Epithelial cell of prostate (primary cell): ENCODE results near the gene NRTN.
"Not testable (repeated sequence)": the region's sequence is repeated elsewhere in the genome, so short reads cannot be mapped to it uniquely, and the experiment has no call there.

Experiments used
- DNase-seq: peaks from one replicate; pipeline ENCODE4 v3.0.0-alpha.2; 2011; ENCODE audit warnings: low read depth, low spot score
- H3K27ac ChIP-seq: fragments of 450-650 bp; 2 replicates; pipeline ENCODE4 v1.5.1; 2017; ENCODE audit warnings: mild to moderate bottlenecking

Gene NRTN, protein sequence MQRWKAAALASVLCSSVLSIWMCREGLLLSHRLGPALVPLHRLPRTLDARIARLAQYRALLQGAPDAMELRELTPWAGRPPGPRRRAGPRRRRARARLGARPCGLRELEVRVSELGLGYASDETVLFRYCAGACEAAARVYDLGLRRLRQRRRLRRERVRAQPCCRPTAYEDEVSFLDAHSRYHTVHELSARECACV

DNA sequence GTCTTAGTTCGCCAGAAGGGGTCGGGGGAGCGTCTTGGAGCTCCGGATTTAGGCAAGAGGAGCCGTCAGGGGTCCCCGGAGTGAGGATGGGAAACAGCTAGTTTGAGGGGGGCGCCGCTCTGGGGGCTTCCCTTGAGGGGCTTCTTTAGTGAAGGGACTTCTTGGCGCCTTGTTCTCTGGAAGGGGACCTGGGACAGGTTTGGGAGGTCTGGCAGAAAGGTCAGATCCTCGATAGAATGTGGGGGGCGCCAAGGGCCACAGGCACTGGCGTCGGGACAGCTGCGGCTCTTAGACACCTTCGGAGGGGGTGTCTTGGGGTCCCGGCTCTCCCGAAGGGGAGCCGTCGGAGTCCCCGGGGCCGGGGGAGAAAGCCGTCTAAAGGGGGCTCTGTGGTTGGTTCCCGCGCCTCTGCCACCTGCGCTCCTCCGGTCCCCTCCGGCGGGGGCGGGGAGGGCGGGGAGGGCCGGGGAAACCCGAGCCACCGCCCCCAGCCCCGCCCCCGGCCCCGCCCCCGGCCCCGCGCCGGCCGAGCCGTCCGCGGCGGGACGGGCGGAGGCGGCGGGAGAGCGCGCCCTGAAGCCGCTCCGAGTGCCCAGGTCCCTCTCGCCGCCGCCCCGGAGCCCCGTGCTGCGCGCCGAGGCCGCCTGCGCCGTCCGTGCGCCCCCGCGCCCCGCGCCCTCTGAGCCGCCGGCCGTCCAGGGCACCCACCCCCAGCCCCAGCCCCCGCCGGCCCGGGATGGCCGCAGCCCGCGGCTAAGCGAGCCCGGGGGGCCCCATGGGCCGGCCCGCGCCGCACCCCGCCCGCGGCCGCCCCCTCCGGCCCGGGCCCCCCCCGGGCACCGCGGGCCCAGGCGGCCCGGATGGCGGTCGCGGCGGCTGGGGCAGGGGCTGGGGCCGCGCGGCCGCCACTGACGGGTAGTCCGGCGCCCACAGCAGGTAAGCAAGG lies at the start of gene NRTN:
TSS of gene NRTN (plus strand) at position 552 of the 946 bp plus-strand sequence. CDS start 19,099 bp downstream, outside the sequence.
- DNase-seq: no peak
- no peak within 1 kb of the TSS for H3K27ac ChIP-seq

DNA sequence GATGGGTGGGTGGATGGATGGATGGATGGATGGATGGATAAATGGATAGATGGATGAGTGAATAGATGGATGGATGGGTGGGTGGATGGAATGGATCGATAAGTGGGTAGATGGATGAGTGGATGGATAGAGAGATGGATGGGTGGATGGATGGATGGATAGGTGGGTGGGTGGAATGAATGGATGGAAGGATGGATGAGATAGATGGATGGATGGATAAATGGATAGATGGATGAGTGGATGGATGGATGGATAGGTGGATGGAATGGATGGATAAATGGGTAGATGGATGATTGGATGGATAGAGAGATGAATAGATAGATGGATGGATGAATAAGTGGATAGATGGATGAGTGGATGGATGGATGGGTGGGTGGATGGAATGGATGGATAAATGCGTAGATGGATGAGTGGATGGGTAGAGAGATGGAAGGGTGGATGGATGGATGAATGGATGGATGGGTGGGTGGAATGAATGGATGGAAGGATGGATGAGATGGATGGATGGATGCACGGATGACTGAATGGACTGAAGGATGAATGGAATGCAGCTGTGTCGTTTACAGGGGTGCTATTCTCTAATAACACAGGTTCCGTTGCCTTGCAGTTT lies 42.2 kb upstream of the NRTN start:
- H3K27ac ChIP-seq: no peak overlapping the region
- DNase-seq: no peak

DNA sequence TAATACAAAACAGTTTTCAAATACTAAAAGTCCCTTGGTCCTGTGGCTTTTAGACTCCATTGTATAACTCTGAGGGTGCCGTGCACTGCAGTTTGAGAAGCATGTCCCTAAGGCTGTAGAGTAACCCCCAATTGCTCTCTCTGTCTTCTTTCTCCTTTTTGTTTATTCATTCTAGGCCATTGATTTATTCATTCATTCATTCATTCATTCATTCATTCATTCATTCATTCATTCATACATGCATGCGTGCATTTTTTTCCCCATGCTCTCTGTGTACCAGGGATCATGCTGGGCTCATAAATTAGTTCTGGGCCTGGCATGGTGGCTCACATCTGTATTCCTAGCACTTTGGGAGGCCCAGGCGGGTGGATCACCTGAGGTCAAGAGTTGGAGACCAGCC lies 39.6 kb upstream of the NRTN start:
- H3K27ac ChIP-seq: no peak overlapping the region
- DNase-seq: no peak

DNA sequence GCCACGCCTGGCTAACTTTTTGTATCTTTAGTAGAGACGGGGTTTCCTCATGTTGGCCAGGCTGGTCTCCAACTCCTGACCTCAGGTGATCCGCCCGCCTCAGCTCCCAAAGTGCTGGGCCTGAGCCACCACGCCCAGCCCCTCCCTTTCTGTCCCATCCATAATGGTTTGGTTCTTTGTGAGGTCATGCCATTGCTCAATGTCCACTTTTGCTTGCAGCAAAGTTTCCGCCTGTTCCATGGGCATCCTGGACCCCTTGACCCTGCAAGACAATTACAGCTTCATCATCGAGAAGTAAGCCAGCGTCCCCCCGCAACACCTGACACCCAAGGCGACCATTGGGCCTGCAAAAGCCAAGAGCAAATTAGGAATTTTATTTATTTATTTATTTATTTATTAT lies 36.9 kb upstream of the NRTN start:
- DNase-seq: no peak
- H3K27ac ChIP-seq: no peak overlapping the region

DNA sequence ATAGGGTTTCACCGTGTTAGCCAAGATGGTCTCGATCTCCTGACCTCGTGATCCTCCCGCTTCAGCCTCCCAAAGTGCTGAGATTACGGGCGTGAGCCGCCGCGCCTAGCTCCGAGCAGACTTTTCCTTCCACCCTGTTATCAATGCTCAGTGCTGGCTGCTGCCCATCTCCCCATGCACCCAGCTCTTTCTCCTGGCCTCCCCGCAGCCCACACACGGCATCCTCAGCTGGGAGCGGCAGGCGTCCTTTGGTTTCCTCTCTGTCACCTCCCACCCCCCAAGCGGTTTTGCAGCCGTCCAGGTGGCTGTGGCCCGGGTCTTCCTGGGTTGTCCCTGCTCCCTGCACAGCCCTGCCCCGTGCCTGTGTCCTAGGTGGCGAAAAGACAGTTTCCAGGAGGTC lies 32.5 kb upstream of the NRTN start:
- H3K27ac ChIP-seq: no peak overlapping the region
- no peak for DNase-seq

DNA sequence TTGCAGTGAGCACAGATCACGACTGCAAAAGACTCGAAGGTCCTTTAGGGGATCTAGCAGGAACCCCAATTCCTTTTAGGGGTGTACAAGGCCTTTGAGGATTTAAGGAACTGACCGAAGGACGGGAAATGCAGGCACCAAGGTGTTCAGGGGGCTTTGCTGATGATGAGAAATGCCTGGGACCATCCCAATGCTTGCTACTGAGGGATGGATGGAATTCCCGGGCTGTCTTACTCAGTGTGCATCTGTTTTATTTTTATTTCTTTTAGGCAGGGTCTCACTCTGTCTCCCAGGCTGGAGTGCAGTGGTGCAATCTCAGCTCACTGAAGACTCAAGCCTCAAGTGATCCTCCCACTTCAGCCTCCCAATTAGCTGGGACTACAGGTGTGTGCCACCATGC lies 31.6 kb upstream of the NRTN start:
- no peak for DNase-seq
- peak overlapping the region; percentile 30 for H3K27ac ChIP-seq

DNA sequence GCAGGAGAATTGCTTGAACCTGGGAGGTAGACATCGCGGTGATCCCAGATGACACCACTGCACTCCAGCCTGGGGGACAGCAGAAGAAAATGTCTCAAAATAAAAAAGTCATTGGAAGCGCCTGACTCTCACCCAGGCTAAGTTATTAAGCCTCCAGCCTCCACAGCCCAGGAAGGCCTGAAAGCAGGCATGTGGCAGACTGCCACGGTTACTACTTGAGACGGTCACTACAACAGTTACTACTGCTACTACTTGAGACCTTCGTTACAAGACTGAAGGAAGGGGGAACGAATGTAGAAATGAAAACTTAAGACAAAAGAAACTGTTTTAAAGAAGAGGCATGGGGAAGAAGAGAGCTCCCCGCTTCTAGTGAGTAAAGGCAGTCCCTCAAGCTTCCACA lies 29.9 kb upstream of the NRTN start:
- no peak for DNase-seq
- no peak overlapping the region for H3K27ac ChIP-seq

DNA sequence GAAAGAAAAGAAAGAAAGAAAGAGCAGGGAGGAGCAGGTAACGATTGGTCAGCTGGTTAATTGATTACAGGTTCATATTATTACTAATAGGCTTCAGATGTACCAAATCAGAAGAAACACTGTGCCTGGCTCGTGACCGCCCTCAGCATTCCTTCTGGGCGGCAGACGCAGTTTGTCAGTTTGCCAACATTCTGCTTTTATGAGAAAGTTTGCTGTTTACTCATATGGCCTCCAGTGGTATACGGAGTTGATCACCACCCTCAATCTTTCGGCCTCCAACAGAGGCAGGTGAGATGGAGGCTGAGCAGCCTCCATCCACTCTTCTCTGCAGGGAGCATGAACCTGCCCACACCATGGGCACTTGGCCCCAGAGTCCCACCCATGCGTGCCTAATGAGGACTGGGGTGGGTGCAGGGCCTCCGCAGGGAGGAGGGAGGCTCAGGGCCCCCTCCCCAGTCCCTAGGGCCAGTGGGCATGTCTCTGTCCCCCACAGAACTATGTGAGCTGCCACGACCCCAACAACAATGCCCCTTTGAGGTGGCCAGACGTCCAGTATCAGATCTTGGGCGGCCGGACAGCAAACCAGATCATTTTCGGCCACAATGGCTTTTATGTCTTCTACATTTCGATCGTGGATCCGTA lies 29.1 kb upstream of the NRTN start:
- DNase-seq: peak; percentile 10
- H3K27ac ChIP-seq: no peak overlapping the region

DNA sequence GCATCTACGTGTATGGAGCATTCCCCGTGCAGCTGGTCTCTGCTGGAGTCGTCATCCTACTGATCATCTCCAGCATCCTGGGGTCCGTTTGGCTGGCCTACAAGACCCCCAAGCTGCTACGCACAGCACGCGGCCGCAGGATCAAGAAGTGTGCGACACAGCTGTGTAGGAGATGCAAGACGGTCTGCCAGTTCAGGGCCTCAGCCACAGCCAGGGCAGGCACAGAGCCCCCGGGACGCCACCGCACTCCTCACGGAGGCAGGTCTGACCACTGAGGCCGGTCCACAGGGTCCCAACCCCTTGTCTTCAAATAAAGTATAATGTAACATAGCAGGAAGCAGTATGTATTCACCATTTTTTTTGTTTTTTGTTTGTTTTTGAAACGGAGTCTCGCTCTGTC lies 26.5 kb upstream of the NRTN start:
- no peak for DNase-seq
- H3K27ac ChIP-seq: no peak overlapping the region

DNA sequence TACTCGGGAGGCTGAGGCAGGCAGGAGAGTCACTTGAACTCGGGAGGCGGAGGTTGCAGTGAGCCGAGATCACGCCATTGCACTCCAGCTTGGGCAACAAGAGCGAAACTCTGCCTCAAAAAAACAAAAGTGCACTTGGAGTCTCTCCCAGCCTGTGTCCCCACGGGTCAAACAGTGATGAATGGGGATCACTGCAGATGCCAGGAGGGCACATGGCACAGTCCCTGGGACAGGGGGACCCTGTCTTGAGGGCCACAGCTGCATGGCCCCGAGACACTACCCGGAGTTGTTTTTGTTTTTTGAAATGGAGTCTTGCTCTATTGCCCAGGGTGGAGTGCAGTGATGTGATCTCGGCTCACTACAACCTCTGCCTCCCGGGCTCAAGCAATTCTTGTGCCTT lies 24.0 kb upstream of the NRTN start:
- H3K27ac ChIP-seq, DNase-seq: not testable (repeated sequence)

DNA sequence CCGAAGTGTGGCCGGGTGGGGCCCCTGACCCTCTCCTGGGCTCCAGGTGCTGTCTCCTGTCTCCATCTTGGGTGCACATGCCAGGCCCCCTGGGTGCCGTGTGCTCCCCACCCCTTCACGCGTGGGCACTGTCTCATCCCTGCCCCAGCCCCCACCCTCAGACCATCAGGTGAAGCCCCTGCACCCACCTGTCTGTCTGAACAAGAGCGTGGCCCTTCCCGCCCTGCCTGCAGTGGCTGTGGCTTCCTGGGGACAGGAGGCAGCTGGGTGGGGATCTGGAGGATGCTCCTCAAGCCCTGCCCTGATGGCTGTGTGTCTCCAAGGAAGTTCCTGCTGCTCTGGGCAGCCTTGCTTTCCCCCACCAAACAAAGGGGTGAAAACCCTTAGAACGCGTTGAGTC lies 22.5 kb upstream of the NRTN start:
- H3K27ac ChIP-seq: no peak overlapping the region
- no peak for DNase-seq

DNA sequence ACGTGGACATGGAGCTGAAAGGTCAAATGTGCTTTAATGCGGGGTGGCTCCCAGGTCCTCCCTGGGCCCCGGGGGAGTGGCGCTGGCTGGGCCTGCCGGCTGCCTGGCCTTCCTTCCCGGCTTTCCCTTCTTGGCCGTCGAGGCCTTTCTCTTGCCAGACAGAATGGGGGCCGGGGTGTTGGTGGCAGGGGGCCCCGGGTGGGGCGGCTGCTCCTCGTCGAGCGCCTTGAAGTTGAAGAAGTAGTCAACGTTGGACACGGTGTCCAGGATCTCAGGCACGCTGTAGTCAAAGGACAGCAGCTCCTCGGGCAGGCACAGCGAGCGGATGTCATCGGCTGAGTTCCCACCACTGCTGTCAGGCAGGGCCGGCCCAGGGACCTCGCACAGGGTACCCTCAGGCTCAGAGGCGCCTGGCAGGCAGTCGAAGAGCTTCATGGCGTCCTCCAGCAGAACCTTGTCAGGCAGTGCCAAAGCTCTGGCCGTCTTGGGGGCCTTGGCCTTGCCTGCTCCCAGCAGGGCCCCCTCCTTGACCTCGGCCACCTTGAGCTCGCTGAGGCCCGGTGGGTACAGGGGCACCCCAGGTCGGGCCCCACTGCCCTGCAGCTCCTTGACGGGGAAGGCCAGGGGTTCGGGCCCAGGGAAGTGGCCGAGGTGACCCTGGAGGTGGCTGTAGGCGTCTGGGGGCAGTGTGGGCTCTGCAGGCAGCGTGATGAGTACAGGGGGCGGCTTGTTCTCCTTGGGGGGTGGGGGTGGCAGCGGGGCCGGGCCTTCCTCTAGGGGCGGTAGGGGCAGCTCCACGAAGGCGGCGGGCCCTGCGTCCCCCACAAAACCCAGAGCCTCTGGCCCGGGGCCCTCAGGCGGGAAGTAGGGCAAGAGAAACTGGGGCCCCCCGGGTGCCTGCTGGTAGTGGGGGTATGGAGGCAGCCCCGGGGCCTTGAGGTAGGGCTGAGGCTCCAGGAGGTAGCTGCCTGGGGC lies 21.6 kb upstream of the NRTN start:
- no peak for DNase-seq
- no peak overlapping the region for H3K27ac ChIP-seq

DNA sequence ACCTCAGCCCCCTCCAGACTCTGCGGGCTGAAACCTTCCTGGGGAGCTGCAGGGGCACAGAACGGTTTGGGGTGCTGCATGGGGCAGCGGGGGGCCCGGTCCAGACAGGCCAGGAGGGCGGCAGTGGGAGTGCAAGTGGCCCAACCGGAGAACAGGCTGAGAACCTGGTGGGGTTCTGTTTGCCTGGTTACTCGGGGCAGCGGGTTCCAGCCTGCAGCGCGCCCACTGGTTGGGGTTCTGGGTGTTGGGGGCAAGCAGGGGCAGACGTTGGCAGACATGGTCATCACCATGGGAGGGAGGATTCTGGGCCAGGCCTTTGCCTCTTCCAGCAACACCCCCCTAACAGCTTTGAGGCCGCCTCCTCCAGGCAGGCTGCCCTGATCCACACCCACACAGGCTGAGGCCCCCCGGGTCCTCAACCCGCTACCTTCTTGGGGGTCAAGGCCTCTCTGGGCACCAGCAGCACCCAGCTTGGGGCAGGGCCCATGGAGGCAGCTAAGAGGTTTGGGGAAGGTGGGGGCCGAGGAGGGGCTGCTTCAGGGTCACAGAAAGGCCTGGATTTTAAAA lies 20.2 kb upstream of the NRTN start, which contains the start of gene PRR22:
TSS of gene PRR22 (minus strand) at position 166 of the 567 bp plus-strand sequence. CDS start at position 80, 86 bp downstream.
- no peak for DNase-seq
- H3K27ac ChIP-seq: no peak within 1 kb of the TSS

DNA sequence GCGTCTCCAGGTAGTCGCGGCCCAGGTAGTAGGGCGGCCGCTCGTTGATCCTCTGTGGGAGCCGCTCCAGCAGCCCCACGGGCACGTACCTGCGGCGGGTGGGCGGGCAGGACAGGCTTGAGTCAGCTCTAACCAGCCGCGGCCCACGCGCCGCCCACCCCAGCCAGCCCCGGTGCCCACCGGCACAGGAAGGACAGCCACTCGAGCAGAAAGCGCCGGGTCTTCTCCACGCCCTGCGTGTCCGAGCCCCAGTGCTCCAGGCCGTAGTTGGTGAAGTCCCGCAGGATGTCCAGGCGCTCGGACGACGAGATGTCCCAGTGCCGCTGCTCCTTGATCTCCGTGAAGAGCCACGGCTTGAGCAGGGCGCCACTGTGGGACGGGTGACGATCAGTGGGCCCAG lies 19.4 kb upstream of the NRTN start:
- no peak overlapping the region for H3K27ac ChIP-seq
- DNase-seq: no peak

DNA sequence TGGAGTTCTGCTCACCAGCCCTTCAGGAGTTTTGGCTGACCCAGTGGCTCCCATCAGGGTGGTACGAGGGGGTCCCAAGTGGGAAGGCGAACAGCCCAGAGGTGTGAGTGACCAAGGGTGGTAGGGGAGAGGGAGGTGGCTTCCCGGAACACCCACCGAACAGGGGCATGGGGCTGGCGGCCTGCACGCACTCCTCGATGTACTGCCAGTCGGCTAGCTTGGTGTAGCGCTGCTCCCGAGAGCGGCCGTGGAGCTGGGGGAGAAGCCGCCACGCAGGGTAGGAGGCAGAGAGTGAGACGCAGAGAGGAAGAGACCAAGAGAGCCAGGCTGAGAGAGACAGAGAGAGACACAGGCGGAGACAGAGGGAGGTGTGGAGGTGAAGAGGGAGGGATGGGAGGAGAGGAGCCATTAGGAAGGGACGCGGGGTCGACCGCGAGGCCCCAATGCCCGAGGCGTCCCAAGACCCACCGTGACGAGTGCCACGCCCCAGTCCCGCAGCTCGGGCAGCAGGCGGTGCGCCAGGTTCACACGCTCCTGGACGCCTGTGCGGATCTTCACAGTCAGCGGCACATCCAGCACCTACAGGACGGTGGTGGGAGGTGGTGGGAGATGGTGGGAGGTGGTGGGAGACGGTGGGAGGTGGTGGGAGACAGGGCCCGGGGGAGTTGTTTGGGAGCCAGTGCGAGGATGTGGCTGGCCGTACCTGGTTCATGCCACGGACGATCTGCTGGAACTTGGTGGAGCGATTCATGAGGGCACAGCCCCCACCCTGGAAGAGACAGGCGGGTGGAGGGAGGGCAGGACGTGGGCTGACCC lies 18.1 kb upstream of the NRTN start:
- no peak overlapping the region for H3K27ac ChIP-seq
- DNase-seq: no peak

DNA sequence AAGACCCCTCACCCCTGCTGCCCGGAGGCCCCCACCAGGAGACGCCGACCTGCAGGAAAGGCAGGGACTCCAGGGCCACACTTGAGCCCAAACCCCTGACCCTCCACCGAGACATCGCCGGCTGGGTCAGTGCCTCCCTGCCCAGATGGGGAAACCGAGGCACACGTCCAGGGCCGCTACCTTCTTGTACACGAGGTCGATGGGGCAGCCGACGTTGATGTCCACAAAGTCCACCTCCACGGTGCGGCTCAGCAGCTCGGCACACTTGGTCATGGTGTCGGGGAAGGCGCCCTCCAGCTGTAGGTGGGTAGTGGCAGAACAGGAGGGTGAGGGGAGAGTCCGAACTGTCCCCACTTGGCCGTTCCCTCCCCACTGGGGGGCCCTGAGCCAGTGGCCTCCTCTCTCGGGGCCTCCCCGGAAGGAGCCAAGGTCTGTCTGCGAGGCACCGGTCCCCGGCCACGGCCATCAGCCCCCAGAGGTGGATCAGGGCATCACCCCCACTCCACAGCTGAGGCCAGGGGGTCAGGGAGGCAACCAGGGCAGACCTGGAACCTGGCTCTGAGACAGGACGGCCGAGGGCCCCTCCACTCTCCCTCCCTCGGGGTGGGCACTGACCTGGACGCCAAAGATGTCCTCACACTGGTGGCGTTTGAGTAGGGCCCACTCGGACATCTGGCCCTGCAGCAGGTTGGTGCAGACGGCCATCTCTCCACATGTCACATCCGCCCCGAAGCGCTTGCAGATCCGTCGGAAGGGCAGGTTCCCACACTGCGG lies 17.3 kb upstream of the NRTN start:
- no peak overlapping the region for H3K27ac ChIP-seq
- DNase-seq: no peak

DNA sequence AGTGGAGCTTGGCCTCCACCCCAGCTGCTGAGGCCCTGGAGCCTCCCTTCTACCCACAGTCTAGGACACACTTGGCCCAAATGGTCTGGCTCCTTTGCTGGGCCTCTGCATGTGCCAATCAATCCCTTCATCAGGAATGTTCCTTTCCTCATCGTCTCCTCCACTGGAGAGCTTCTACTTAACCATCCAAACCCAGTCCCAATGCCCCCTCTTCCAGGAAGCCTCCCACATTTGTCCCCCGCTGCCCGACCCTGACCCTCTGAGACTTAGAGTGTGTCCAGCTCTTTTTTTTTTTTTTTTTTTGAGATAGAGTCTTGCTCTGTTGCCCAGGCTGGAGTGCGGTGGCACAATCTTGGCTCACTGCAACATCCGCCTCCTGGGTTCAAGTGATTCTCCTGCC lies 16.4 kb upstream of the NRTN start:
- no peak overlapping the region for H3K27ac ChIP-seq
- no peak for DNase-seq

DNA sequence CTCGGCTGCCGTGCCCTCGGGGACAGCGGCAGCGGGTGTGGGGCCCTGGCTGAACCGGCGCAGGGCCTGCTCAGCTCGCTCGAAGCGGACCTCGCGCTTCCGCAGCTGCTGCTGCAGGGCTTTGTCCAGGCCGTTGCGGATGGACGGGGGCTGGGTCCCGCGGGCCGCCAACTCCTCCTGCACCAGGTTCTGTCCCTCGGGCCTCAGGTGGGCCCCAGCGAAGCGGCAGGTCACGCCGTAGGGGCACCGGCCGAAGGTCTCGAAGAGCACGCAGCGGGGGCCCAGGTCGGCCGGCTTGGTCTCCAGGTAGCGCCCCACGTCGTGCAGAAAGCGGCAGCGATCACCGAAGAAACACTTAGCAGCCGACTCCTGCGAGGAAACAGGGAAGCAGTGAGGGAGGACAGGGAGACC lies 15.5 kb upstream of the NRTN start:
- H3K27ac ChIP-seq: peak overlapping the region; percentile 93
- DNase-seq: no peak
